Subcutaneous adipose tissue (tissue), 4 donors: Measurements from ENCODE around the gene TMPRSS2. TPM values are rescaled to one million over a fixed set of nuclear protein-coding genes. Genes with fewer than 3 reads are reported as not detected.

ENCODE experiments used
- CTCF ChIP-seq: fragments of 450-650 bp; IDR thresholded peaks from one replicate; pipeline ENCODE4 v1.5.1; 2016; ENCODE audit warnings: low read depth, mild to moderate bottlenecking, control low read depth, antibody characterized with exemption, moderate library complexity
- total RNA-seq, 4 donors: library from RNA; depleted of rRNA; stranded (reverse); fragments of >200 nt; gene quantifications; one replicate each; pipeline ENCODE4 v1.1.0, GENCODE V29; 2016

TMPRSS2 gene
- total RNA-seq, 4 donors from 2014 or later = 0.19 to 1.5 TPM; not detected in 2

DNA sequence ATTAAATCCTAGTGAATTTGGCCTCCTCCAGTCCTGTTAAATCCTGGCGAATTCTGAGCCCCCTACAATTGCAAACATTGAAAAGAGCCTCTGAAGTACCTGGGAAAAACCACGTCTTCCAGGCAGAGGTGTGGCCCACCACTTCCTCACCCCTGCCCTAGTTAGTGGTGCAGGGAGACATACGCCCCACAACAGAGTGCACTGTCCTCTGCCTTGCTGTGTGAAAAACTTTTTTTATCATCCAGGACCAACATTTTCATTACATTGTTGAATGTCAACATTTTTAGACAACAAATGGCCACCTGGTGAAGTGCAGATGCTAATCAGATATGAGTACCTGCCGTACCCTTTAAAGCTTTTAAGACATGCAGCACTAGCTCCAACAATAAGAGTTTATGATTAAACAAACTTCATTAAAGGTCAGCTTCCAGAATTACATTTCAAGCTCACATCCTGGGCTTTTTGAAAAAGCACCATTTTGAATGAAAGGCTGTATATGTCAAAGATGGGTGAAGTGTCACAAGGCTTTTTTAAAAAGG lies 13.6 kb upstream of the TMPRSS2 start:
- TF ChIP-seq CTCF = no peak

DNA sequence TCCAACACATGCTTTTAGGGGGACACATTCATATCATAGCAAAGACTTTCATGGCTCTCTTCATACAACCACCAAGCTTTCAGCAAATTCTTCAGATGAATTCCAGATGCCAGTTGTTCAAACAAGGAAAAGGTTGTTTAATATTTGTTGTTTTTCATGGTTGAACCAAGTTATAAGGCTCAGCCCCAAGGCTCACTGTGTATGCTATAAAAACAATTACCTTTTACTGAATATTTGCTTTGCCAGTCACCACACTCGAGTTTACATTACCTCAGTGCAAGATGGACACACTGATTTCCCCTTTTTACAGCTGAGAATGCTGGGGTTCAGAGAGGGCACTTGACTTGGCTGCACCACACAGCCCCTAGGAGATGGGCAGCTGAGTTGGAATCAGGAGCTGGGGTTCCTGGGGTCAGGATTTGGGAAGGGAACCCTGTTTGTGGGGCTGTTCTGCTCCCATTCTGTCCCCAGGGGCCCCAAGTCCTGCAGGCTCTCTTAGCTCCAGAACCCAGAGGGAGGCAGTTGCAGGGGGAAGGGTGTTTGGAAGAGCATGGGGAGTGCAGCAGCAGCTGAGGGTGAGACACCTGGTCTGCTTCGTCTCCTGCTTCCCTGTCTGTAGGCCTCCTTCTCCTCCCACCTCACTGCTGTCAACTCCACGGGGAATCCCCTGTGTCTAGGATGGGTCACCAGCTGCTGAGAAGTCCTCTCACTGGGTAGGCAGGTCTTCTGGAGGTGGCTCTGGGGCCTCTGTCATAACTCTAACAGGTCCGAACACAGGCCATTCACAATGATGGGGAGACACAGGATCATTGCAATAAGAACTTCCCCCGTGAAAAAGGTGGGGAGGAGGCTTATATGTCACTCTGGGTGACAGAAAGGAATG lies 12.8 kb upstream of the TMPRSS2 start:
- TF ChIP-seq CTCF = no peak

GRCh38 chr21:41519806-41520559 lies 12.0 kb upstream of the TMPRSS2 start:
- no peak for TF ChIP-seq CTCF

DNA sequence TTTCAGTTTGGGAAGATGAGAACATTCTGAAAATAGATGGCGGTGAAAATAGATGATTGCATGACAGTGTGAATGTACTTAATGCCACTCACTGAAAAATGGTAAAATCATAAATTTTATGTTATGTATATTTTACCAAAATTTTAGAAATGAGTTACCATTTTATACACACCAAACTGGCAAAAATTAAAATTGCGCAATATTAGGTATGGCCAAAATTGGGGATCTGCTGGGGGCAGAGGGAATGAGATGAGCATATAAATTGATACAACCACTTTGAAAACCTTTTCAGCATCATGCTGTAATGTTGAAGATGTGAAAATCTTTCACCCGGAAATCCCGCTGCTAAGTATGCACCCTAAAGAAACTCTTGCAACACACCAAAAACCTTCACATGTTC lies 10.8 kb upstream of the TMPRSS2 start:
- TF ChIP-seq CTCF = no peak

DNA sequence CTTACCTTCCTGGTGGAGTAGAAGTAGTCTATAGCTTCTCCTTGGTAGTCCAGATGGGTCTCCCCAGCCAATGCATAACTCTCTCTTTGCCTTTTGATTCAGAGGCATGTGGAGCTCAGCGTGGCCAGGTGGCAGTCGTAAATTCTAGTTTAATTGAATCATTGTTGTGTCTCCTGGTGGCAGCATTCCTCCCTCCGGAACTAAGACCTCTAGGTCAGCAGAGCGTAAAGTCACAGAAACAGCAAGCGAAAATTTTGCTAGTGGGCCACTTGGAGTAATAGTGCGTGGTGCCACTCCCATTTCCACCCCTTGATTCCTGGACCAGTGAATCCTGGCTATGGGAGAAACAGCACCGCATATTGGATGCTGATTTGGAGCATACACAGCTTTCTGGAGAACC lies 3.9 kb upstream of the TMPRSS2 start:
- TF ChIP-seq CTCF = no peak

- TF ChIP-seq CTCF = no peak
Measured at GRCh38 chr21:41510500-41510899, 2.5 kb upstream of the TMPRSS2 start.

DNA sequence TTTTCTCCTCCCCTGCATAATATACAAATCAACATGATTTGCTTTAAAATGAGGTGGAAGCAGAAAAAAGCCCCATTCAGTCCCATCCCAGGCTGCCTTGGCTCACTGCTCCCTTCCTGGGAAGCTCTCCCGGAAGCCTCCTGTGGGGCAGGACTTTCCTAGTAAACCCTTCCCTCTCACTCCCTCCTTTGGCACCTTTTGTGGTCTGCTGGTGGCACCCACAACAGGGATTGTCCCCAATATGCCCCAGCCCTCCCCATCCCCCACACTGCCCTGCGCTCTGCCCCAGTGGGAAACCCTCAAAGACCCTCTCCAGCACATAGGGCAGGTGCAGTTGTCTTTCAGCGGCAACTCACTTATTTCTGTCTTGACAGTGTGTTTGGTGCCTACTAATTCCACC lies 1.8 kb upstream of the TMPRSS2 start:
- no peak for TF ChIP-seq CTCF
